Fibroblast of skin of back (primary cell): ENCODE data around the gene VRK2. TPM values are rescaled to one million over a fixed set of nuclear protein-coding genes. Genes with fewer than 3 reads are reported as not detected.

Experiments
- DNase-seq: peaks from one replicate; pipeline ENCODE4 v3.0.0-alpha.2; 2013
- polyA plus RNA-seq, 2 experiments: library from polyadenylated mRNA; unstranded; fragments of 120-200 nt; gene quantifications; one replicate each; pipeline ENCODE4 v1.2.1, GENCODE V29; 2013; ENCODE audit not compliant: insufficient read length in 2 of 2

VRK2 gene
- polyA plus RNA-seq (2013, experiment 1 of 2; ENCODE audit: insufficient read length), result 16.5 TPM
- 13.9 TPM for polyA plus RNA-seq (2013, experiment 2 of 2; ENCODE audit: insufficient read length)

DNA sequence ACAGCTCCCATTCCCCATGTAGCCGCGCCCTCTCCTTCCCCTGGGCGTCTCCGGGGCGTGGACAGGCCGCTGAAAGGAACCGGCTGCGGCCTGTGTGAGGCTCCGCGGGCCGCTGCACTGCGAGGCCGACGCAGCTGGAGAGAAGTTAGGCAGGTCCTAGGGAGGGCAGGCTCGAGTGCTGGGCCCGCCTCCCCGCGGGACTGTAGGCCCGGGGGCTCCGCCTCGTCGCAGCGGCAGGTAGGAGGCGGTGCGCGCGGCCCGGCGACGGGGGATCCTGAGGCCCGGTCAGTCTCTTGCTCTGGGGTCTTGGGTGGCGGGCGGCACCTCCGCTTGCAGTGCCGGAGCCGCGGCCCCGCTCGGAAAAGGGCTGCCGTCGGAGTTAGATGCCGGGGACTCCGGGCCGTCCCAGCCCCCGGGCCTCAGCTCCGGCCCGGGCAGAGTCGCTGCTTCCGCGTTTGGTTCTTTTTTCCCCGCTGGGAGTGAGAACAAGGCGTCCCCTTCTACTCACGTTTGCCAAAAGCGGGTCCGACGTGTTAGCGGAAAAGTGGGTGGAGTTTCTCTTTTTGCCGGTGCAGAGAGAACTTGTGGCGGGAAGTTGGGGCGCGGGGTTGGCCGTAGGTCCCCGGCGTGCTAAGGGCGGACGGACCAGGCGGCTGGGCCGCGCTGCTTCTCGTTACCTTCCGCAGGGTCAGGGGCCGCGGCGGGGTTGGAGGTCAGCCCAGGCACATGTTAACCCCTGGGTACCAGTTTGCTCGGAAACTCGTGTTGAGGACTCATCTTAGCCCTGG lies at the start of gene VRK2:
VRK2 (plus strand) TSS at position 222 of the 788 bp plus-strand sequence. CDS start 2,026 bp downstream, outside the sequence.
- DNase-seq, result peak; percentile 91

DNA sequence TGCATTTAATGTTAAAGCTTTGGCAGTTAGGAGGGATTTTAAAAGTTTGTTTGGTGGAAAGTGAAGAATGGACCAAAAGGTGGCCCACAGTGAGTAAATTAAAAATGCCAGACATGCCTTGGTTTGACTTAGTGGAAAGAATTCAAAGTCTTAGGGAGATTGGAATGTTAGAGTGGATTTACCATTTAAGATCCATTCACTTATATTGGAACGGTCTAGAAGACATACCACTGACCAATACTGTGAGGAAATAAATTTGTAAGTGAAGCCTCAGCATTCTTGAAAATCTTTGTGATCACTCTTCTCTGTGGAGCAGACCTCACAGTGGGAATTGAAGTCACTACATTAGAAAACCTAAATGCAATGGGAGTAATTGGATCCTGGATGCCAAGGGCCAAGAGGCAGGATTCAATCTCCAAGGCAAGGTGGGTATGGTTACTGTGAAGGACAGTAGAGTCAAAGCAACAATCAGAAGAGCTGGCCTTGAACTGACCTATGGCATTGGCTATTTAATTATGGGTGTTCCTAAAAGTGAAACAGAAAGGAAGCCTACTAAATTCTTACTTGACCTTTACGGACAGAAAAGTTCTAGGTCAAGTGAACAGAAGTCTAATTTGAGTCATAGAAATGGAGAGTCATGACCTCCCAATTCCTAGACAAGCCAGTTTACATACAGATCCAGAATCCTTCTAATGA lies 40.2 kb upstream of the VRK2 start:
- DNase-seq, result peak; percentile 26

DNA sequence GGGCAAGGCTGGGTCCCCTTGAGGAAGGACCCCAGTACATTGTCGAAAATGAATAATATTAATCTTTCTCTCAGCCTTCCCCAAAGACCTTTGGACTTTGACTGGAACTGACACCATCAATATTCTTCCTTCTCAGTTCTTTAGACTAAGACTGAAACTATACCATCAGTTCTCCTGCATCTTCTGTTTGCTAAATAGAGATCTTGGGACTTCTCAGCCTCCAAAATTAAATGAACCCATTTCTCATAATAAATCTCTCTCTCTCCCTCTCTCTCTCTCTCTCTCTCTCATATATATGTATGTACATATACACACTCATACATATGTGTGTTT lies 39.7 kb upstream of the VRK2 start:
- DNase-seq, result no peak

DNA sequence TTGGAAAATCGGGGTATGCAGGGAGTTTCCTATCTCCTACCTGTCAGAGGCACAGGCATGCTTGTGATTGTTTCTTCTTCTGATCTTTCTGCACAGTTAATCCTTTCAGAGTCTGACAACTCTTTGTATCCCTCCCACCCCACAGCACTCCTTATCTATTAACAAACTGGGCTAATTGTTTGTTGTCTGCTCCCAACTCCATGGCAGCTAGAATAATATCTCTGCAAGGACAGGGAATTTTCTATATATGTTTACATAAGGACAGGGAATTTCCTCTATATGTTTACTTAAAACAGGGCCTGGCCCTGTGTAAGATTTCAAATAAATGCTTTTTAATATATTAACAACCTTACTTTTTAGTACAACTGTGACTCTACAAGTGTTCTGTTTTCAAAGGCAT lies 36.0 kb upstream of the VRK2 start:
- DNase-seq, result no peak

DNA sequence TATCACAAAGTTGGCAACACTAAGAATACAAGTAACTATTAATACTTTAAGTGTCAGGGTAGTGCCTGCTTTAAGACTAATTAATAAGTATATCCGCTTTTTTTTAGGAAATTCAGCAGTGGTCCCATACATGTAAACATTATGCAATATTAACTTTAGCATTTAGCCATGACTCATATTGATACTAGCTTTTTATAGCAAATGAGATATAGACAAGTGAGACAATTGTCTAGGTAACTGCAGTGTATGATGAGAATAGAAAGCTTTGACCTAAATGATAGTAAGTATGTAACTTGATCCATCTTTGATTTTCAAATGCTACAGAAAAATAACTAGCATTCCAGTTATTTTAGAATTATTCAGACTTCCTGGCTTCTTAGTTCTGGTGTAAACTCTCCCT lies 27.4 kb upstream of the VRK2 start:
- DNase-seq, result no peak

DNA sequence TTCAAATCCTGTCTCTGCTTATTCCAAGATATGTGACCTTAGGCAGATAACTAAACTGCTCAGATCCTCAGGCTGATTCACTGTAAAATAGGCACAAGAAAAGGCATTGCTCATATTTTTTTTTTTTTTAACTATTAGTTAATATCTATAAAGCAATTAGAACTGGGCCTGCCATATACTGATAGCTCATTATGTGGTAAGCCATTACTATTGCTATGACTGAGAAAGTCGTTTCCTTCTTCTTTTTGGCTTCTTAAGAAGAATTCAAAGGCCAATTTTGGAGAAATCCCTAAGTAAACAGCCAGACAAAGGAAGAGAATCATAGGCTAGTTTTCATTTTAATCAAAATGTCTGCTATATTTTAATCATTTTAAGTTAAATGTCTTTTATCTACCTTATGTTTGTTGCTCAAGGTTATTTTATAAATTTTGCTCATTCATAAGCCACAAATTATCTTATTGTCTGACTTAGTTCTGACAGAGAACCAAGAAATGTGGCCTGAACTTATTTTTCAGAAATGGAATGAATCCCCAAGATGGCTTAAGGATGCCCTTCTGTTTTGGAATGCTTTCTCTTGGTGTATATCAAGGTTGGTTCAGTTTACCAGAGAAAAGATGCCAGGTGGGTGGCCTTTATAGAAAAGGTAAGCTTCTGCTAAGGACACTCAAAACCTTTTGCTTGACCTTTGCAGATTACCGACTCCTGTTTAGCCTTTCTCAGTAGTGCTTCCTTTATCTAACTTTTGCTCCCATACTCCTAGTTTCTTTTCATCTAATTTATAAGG lies 21.3 kb upstream of the VRK2 start:
- DNase-seq, result no peak

DNA sequence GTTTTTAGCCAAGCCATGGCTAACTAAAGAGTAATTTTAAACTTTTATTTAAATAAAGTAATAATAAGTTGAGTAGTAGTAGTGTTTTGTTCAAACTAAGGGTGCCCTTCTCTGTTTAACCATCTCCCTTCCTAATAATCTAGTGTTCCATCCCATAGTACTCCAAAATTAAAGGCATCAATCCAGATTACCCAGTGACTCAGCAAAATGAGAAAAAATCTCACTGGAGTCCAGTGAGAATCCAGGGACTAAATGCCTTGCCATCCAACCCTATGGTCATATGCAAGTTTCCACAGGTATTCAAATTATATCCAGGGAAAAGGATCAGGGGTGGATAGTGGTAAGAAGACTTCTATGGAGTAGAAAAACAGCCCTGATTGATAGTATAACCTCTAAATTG lies 19.6 kb upstream of the VRK2 start:
- DNase-seq, result no peak

DNA sequence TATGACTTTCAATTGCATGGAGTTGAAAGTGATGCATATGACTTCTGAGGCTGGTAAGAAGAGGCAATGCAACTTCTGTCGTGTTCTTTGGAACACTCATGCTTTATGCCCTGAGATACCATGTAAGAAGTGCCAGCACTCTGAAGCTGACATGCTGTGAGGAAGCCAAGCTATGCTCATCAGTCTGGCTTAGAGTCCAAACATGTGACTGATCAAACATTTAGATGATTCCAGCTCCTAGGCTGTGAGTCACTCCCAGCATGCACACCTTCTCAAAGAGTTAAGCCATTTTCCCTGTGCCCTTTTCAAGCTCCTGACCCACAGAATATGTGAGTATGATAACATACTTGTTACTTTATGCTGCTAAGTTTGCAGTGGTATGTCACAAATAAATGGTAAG lies 15.8 kb upstream of the VRK2 start:
- DNase-seq, result peak; percentile 51

DNA sequence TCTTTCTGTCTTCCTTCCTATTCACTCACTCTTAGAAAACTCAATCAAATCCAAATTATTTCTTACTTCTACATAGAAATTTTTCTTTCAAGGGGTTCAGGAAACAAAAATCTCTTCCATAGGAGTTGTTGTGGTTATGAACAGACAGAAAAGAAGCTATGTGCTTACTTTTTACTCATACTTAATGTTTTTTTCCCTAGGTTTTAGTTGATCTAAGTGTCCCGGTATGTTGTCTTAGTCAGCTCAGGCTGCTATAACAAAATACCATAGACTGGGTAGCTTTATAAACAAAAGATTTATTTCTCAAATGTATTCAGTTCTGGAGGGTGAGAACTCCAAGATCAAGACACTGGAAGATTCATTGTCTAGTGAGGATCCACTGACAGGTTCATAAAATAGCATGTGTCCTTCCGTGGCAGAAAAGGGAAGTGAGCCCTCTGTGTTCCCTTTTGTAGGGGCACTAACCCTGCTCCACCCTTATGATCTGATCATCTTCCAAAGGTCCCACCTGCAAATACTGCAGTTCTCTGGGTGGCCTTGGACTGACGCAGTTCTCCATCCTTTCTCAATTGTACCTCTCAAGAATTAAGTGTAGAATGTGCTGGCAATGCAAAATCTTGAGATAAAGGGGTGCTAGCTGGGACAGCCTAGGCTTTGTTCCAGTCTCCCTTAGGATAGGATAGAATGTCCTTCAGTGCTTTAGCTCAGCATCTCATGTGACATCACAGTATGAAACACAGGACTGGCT lies 14.4 kb upstream of the VRK2 start:
- DNase-seq, result peak; percentile 77

DNA sequence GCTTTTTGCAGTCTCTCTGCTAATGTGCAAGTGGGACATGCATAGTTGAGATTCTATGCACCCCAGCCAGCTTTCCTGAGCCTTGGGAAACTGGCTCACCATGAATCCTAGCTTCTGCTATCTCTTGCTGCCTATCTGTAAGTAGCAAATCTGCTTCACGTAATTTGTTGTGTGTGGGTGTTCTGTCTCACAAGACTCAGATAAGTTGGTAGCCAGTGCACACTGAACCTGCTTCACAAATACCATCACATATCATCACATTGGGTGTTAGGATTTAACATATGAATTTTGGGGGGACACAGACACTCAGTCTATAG lies 13.9 kb upstream of the VRK2 start:
- no peak for DNase-seq

DNA sequence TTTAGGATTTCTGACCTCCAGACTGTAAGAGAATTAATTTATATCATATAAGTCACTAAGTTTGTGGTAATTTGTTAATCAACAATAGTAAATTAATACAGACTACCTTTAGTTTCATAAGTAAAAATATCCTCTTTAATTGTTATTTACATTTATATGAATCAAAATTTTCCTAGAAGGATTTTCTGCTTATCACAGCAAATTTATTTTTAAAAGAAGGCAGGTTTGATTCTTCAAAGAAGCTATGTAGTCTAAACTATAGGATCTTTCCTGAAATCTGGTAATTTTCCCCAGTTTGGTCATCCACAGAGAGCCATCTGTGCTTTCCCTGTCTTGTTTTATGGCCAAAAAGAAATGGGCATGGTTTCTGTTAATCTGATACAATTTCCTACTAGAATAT lies 13.1 kb upstream of the VRK2 start:
- DNase-seq, result no peak

DNA sequence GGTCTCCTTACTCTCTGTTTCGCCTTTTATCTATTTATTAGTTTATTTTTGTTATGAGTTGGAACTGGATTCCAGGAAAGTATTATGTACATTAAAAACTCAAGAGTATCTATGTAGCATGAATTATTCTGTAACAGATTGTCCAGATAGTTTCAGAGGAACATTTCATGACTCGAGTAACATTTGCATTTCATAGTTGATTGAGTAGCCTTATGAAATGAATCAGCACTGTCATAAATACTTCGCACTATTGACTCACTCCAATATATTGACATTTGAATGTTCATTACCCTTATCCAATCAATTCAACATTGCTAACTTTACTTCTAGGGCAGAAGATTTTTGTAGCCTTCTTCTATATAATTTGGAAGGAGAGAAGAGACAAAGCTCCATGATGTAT lies 11.3 kb upstream of the VRK2 start:
- DNase-seq, result no peak

DNA sequence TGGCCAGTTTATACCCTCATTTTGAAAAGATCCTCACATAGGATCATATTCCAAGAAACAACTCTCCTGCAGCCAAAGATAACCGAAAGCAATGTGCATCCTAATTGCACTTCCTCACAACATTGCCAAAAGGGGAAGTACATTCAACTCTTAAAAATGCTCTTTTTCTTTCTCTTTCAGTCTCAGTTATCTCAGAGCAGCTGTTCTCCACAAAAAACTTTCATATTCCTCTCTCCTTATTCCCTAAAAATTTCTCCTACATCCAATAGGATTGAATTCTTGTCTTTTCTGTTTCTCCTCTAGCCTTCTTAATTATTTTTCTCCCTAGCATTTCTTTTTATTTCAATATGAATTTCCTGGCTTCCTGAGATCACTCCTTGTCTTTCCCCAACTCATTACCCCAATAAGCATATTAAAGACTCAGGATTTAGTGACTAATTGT lies 7.4 kb upstream of the VRK2 start:
- peak; percentile 56 for DNase-seq

DNA sequence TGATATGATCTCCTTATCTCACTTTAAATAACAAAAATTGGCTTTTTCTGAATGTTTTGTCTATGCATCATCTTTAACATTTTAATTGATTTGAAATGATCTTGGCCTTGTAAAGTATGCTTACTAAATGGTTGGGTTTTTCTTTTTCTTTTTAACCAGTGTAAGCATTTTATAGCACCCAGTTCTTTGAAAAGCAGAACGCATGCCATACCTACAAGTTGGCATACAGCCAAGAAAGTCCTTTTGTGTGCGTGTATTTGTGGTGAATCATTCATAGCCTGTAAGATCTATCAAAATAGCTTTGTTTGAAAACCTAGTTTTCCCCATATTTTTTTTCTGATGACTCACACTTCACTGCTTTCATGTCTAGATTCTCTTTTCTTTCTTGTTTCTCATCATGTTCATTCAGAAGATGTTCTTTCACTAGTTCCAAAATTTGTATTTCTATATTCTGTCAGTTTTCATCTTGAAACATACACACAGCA lies 4.1 kb upstream of the VRK2 start:
- DNase-seq, result peak; percentile 85

DNA sequence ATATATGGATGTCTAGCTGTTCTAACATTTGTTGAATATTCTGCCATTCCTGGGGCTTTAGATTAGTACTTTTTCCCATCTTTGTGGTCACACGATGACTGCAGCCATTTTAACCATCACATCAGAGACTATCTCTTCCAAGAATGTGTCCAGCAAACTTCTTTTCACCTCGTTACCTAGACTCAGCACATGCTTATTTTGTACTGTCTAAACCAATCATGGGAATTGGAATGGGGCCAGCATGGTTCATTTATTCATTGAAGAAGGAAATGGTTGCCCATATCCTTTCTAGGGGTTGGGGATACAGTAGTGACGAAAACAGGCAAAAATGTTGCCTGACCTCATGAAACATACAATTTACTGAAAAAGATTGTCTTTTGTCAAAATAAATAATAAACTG lies 2.5 kb upstream of the VRK2 start:
- DNase-seq, result no peak

DNA sequence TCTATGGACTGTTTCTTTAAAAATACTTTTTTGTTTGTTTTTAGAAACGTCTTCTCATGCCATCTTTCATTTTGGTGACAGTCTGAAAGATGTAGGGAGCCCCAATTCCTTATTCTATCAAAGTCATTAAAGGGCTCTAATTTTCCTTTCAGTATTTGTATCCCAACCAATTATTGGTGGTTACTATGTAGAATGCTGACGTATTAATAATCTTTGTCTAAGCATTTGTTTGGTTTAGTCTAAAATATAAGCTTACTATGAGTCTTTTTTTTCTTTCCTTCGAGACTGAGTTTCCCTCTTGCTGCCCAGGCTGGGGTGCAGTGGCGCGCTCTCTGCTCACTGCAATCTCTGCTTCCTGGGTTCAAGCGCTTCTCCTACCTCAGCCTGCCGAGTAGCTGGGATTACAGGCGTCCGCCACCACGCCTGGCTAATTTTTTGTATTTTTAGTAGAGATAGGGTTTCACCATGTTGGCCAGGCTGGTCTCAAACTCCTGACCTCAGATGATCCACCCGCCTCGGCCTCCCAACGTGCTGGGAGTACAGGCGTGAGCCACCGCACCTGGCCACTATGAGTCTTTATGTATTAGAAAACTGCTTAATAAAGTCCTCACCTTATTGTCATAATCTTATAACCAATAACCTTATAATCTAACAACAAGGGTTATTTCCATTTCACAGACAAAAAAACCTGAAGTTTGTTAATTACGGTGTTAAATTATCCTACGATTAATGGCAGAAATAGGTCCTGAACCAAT lies 849 bp upstream of the VRK2 start:
- DNase-seq, result no peak

DNA sequence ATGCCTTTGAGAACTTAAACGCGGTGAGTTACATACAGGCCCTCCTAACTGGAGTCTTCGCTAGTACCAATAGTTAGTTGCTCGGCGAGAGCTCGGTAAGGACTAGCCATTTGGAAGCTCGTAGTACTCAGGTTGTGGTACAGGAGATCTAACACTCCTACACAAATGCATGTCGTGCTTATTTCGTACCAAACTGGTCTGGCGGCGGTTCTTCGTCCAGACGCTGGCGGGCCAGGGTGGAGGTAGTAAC lies 346 bp upstream of the VRK2 start:
- DNase-seq, result no peak

DNA sequence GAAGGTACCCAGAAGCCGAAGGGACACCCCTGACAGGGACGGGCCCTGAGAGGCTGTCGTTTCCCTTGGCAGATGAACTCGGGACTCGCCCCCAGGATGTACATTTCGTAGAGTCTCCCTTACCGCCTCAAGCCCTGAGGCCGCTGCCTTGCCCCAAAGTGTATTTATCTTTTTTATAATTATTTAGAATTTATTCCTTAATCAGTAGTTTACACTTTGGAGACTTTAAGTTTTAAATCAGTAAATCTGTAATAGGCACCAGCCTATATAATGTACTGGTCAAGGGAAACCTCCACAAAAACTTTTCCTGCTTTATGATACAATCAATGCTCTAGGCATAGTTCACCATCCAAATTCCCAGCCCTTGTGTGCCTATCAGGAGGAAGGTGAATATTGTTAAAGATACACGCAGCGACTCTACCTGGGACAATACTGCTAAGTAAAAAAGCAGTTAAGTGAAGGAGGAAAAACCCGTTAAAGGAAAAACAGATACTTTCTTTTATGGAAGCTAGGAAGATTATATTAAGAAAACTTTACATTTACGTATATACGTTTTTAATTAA lies 848 bp downstream of the VRK2 start:
- no peak for DNase-seq

DNA sequence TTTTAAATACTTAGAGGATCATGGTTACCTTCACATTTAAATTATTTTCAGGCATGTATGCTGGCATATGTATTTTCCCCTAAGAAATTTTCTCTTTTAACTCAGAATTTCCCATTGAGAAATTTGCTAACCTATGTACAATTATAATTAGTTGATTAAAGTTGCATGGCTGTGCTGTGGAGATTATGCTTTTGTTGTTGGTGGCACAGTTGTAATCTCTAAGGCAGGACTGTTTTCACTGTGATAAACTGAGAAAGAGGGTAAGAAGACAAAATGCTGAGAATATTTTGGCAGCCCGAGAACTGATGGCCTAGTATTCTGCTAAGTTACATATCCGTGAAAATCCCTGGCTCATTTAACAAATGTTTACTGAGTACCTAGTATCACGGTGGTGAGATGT lies 1.4 kb downstream of the VRK2 start:
- no peak for DNase-seq

DNA sequence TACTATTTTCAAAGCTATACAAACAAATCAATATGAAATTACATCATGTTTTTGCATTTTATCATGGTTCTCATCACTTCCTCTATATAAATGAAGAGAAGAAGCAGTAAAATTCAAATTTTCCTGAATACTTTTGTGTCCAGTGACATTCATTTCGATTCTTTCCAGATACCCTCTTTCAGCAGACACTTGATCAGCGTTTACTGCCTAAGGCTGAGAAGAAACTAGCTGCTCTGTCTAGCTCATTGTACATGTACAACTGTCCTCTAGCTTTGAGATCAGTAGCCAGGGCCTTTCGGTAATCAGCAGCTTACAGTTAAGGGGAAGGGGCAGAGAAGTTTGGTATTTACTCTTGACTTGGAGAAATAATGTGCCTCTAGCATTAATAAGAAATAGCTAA lies 4.8 kb downstream of the VRK2 start:
- DNase-seq, result no peak

DNA sequence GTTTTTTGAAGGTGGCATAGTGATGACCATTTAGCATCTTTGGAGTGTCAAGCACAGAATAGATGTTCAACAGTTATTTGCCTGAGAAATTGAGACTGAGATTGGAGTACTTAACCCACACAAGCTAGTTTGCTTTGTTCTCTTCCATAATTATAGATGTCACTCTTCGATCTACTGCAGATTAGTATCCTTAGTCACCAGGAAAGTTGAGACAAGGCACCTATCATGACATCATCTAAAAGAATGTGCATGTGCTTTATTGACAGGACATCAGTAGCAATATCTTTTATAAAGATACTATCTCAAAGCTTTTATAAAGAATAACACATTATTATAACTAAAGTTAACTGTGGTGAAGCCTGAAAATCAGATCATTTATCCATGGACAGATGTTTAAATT lies 6.4 kb downstream of the VRK2 start:
- no peak for DNase-seq

DNA sequence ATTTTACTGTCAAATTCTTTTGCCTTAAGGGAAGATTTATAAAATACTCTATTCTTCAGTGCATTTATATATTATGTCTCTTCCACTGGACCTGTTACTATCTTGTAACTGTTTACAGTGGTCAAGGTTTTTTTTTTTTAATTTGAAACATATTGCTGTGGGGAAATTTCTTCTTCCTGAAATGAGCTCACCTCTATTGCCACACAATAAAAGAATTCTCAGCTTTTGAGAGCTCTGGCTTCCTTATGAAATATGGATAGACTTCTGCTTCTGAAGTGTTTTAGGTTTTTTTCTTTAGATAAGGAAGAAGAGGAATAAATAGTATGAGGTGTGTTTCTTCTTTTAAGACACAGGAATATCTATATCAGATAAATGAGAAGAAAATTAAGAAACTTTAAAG lies 7.7 kb downstream of the VRK2 start:
- DNase-seq, result no peak
